ENCODE measurements around the gene RASA3. TPM values are rescaled to one million over a fixed set of nuclear protein-coding genes. Genes with fewer than 3 reads are reported as not detected.

The RASA3 gene
- total RNA-seq, 3 donors from 2014 or later (not counting 1 experiment from before 2014, with no cell fraction given) = 252 to 277 (median 274) TPM

GRCh38 chr13:114017966-114018365 is 114.5 kb downstream of the RASA3 start:
- peak overlapping the region; percentile 14 to 51 for H3K27ac Mint-ChIP-seq
- no peaks in the 10 kb centered on the region for H3K36me3 Mint-ChIP-seq

GRCh38 chr13:114017028-114017630 is 115.3 kb downstream of the RASA3 start:
- intact Hi-C loops (cut with micrococcal nuclease) = no loop called here
- Histone ChIP-seq H3K4me1 (ENCODE audit: control insufficient read depth, insufficient read depth, low read length) (no peaks in the 10 kb centered on the region), H3K4me3 (ENCODE audit: low read length) (no peak overlapping the region), H3K36me3 (ENCODE audit: control insufficient read depth, insufficient read depth, low read length) (peaks cover 89% of the 10 kb centered on the region), H3K27me3 (ENCODE audit: control insufficient read depth, insufficient read depth, low read length) (no peaks in the 10 kb centered on the region), H3K27ac (ENCODE audit: low read length) (no peak overlapping the region), H3K9me3 (ENCODE audit: control insufficient read depth, insufficient read depth, low read length) (no peaks in the 10 kb centered on the region)
- no peak for DNase-seq
- no peak overlapping the region for H3K4me3 Mint-ChIP-seq
- no peaks in the 10 kb centered on the region for H3K36me3 Mint-ChIP-seq
- no peaks in the 10 kb centered on the region for H3K9me3 Mint-ChIP-seq
- peak overlapping the region; percentile 63 to 72 for H3K27ac Mint-ChIP-seq
- ATAC-seq = no peak
- 90% methylated on average over 29 of the region's 29 CpGs for WGBS (ENCODE audit: insufficient coverage)
- H3K27me3 Mint-ChIP-seq (ENCODE audit: low read depth in 2 of 2) = no peaks in the 10 kb centered on the region
- no peak for TF ChIP-seq CTCF (IDR thresholded peaks at IDR 0.05)
- H3K4me1 Mint-ChIP-seq = peaks cover 0 to 9% of the 10 kb centered on the region in 2 donors

More at GRCh38 chr13:114017966-114018365, 114.5 kb downstream of the RASA3 start:
- Histone ChIP-seq H3K36me3 (ENCODE audit: control insufficient read depth, insufficient read depth, low read length) (peaks cover 90% of the 10 kb centered on the region), H3K4me3 (ENCODE audit: low read length) (no peak overlapping the region), H3K9me3 (ENCODE audit: control insufficient read depth, insufficient read depth, low read length) (no peaks in the 10 kb centered on the region), H3K27me3 (ENCODE audit: control insufficient read depth, insufficient read depth, low read length) (no peaks in the 10 kb centered on the region), H3K4me1 (ENCODE audit: control insufficient read depth, insufficient read depth, low read length) (no peaks in the 10 kb centered on the region), H3K27ac (ENCODE audit: low read length) (no peak overlapping the region)
- H3K4me3 Mint-ChIP-seq = no peak overlapping the region
- intact Hi-C loops (cut with micrococcal nuclease) = no loop called here
- H3K9me3 Mint-ChIP-seq = no peaks in the 10 kb centered on the region
- no peak for DNase-seq
- WGBS (ENCODE audit: insufficient coverage) = 91% methylated on average over 23 of the region's 23 CpGs
- ATAC-seq = no peak
- peaks cover 0 to 9% of the 10 kb centered on the region in 2 donors for H3K4me1 Mint-ChIP-seq
- H3K27me3 Mint-ChIP-seq (ENCODE audit: low read depth in 2 of 2) = no peaks in the 10 kb centered on the region
- no peak for TF ChIP-seq CTCF (IDR thresholded peaks at IDR 0.05)

- WGBS (ENCODE audit: insufficient coverage) = 95% methylated on average over 30 of the region's 30 CpGs
- Mint-ChIP-seq H3K4me1 (peaks cover 0 to 9% of the 10 kb centered on the region in 2 donors), H3K9me3 (no peaks in the 10 kb centered on the region), H3K36me3 (no peaks in the 10 kb centered on the region), H3K27ac (peak overlapping the region; percentile 63 to 72), H3K27me3 (ENCODE audit: low read depth in 2 of 2) (no peaks in the 10 kb centered on the region), H3K4me3 (no peak overlapping the region)
- Histone ChIP-seq H3K4me1 (ENCODE audit: control insufficient read depth, insufficient read depth, low read length) (no peaks in the 10 kb centered on the region), H3K4me3 (ENCODE audit: low read length) (no peak overlapping the region), H3K27ac (ENCODE audit: low read length) (no peak overlapping the region), H3K27me3 (ENCODE audit: control insufficient read depth, insufficient read depth, low read length) (no peaks in the 10 kb centered on the region), H3K9me3 (ENCODE audit: control insufficient read depth, insufficient read depth, low read length) (no peaks in the 10 kb centered on the region), H3K36me3 (ENCODE audit: control insufficient read depth, insufficient read depth, low read length) (peaks cover 86% of the 10 kb centered on the region)
- no peak for ATAC-seq
- intact Hi-C loops (cut with micrococcal nuclease) = no loop called here
- no peak for TF ChIP-seq CTCF (IDR thresholded peaks at IDR 0.05)
- DNase-seq = no peak
Observed at GRCh38 chr13:114016321-114017027, 115.9 kb downstream of the RASA3 start.

Measured in natural killer cell (primary cell).